H1 (cell line): ENCODE measurements around the gene TIAL1. TPM values are rescaled to one million over a fixed set of nuclear protein-coding genes. Genes with fewer than 3 reads are reported as not detected.
A peak's percentile ranks its signal among the peaks of the same experiment; 100 is the strongest.

Experiments
- CTCF ChIA-PET: fragments of 300-600 bp; sonication (Branson Sonifier 250); formaldehyde crosslinking; loops from one replicate; lab custom pipeline; 2021; ENCODE audit not compliant: partially characterized antibody; lab: Charles Lee
- POLR2A ChIA-PET: fragments of 300-600 bp; sonication (Branson Sonifier 250); formaldehyde crosslinking; loops from one replicate; lab custom pipeline; 2021; ENCODE audit warnings: inconsistent platforms; ENCODE audit not compliant: partially characterized antibody; lab: Charles Lee
- DNase-seq, 2 experiments: peaks; one replicate each; pipeline versions ENCODE4 v3.0.0 to v3.0.0-alpha.2; 2010 to 2022; ENCODE audit warnings: low spot score in 2 of 2, low read depth in 1 of 2, mixed read lengths in 1 of 2
- FAIRE-seq: peaks from 2 replicates; lab custom pipeline; 2011; peaks lifted over from hg19 to GRCh38; lab: Jason Lieb, UNC
- H2AFZ ChIP-seq: 2 replicates; pipeline ENCODE4 v1.8.1; 2012; ENCODE audit warnings: low read length, inconsistent platforms
- H2AK5ac ChIP-seq: 2 replicates; pipeline ENCODE4 v1.6.1; 2013; ENCODE audit warnings: low read depth, low read length
- H2BK120ac ChIP-seq: replicated peaks from 2 replicates; pipeline ENCODE3; 2013; ENCODE audit warnings: low read depth, low read length, inconsistent platforms
- H2BK12ac ChIP-seq: 2 replicates; pipeline ENCODE4 v1.6.1; 2013; ENCODE audit warnings: low read depth, low read length
- H2BK15ac ChIP-seq: 2 replicates; pipeline ENCODE4 v1.6.1; 2013; ENCODE audit warnings: low read length
- H2BK20ac ChIP-seq: 2 replicates; pipeline ENCODE4 v1.6.1; 2013; ENCODE audit warnings: low read length
- H2BK5ac ChIP-seq: 2 replicates; pipeline ENCODE4 v1.6.1; 2013; ENCODE audit warnings: low read depth, low read length
- H3K14ac ChIP-seq: 2 replicates; pipeline ENCODE4 v1.6.1; 2013; ENCODE audit warnings: inconsistent platforms; ENCODE audit not compliant: insufficient read length
- H3K18ac ChIP-seq: 2 replicates; pipeline ENCODE4 v1.6.1; 2013; ENCODE audit warnings: low read length; ENCODE audit errors: extremely low read depth
- H3K23ac ChIP-seq: 2 replicates; pipeline ENCODE4 v1.6.1; 2013; ENCODE audit warnings: inconsistent platforms; ENCODE audit not compliant: insufficient read length
- H3K23me2 ChIP-seq: 2 replicates; pipeline ENCODE4 v1.6.1; 2013; ENCODE audit warnings: low read depth, low read length
- H3K27ac ChIP-seq: 2 replicates; pipeline ENCODE4 v1.6.1; 2011; ENCODE audit warnings: low read depth, low read length, inconsistent platforms
- H3K27me3 ChIP-seq, 4 experiments: replicated peaks in 1 of 4; 1 replicate in 1 of 4; 2 replicates in 3 of 4; pipeline versions ENCODE4 v1.6.1 to v1.8.1; 2011 to 2013; ENCODE audit warnings: low read length in 3 of 4, mild to moderate bottlenecking in 3 of 4, inconsistent platforms in 2 of 4, mixed read lengths in 2 of 4, moderate library complexity in 1 of 4; ENCODE audit not compliant: control insufficient read depth in 3 of 4, insufficient read depth in 3 of 4; ENCODE audit errors: extremely low read depth in 1 of 4
- H3K36me3 ChIP-seq, 4 experiments: 2 replicates each; pipeline versions ENCODE4 v1.6.1 to v1.8.1; 2011 to 2013; ENCODE audit warnings: mild to moderate bottlenecking in 4 of 4, low read length in 3 of 4, moderate library complexity in 2 of 4, control low read depth in 1 of 4, inconsistent platforms in 1 of 4; ENCODE audit not compliant: insufficient read depth in 4 of 4, control insufficient read depth in 2 of 4
- H3K4ac ChIP-seq: replicated peaks from 2 replicates; pipeline ENCODE3; 2013; ENCODE audit warnings: low read length, low read depth, mixed read lengths, inconsistent platforms; ENCODE audit not compliant: insufficient read length
- H3K4me1 ChIP-seq, 4 experiments: replicated peaks in 1 of 4; 1 replicate in 1 of 4; 2 replicates in 3 of 4; pipeline versions ENCODE4 v1.6.1 to v1.8.1; 2011 to 2013; ENCODE audit warnings: low read length in 3 of 4, inconsistent platforms in 2 of 4, mixed read lengths in 1 of 4; ENCODE audit not compliant: insufficient read depth in 4 of 4, control insufficient read depth in 3 of 4
- H3K4me2 ChIP-seq, 2 experiments: 2 replicates each; pipeline versions ENCODE4 v1.6.1 to v1.8.1; 2011 to 2013; ENCODE audit warnings: low read depth in 2 of 2, low read length in 2 of 2, control low read depth in 1 of 2, inconsistent platforms in 1 of 2, mild to moderate bottlenecking in 1 of 2; ENCODE audit not compliant: insufficient read depth in 1 of 2
- H3K4me3 ChIP-seq, 4 experiments: fragments of 200-600, 300-600 bp in 1 of 4; sonication (generic), shearing (Covaris generic), sonication (Bioruptor Twin) in 1 of 4; 2 replicates each; pipeline versions ENCODE4 v1.5.1 to v1.8.1; 2011 to 2016; ENCODE audit warnings: low read length in 4 of 4, low read depth in 3 of 4, control low read depth in 2 of 4, inconsistent platforms in 2 of 4, mild to moderate bottlenecking in 2 of 4, mixed read lengths in 1 of 4, moderate library complexity in 1 of 4; ENCODE audit not compliant: insufficient read depth in 2 of 4; ENCODE audit errors: extremely low read depth in 1 of 4
- H3K56ac ChIP-seq: replicated peaks from 2 replicates; pipeline ENCODE3; 2013; ENCODE audit warnings: low read depth, mild to moderate bottlenecking, mixed read lengths, low read length, inconsistent platforms; ENCODE audit not compliant: insufficient read length
- H3K79me1 ChIP-seq: 2 replicates; pipeline ENCODE4 v1.6.1; 2013; ENCODE audit warnings: low read depth, low read length, control low read depth
- H3K79me2 ChIP-seq, 2 experiments: 2 replicates each; pipeline versions ENCODE4 v1.6.1 to v1.8.1; 2012 to 2013; ENCODE audit warnings: low read length in 2 of 2, mild to moderate bottlenecking in 2 of 2, inconsistent platforms in 1 of 2; ENCODE audit not compliant: insufficient read depth in 2 of 2, control insufficient read depth in 1 of 2
- H3K9ac ChIP-seq, 4 experiments: replicated peaks in 1 of 4; 1 replicate in 1 of 4; 2 replicates in 3 of 4; pipeline versions ENCODE4 v1.6.1 to v1.8.1; 2011 to 2013; ENCODE audit warnings: low read depth in 3 of 4, low read length in 3 of 4, control low read depth in 2 of 4, mild to moderate bottlenecking in 2 of 4, moderate library complexity in 2 of 4, inconsistent platforms in 1 of 4; ENCODE audit errors: extremely low read depth in 1 of 4
- H3K9me3 ChIP-seq, 2 experiments: 2 replicates each; pipeline versions ENCODE4 v1.6.1 to v1.8.1; 2012 to 2013; ENCODE audit warnings: mild to moderate bottlenecking in 2 of 2, moderate library complexity in 2 of 2, control low read depth in 1 of 2, inconsistent platforms in 1 of 2, low read depth in 1 of 2, low read length in 1 of 2, mixed read lengths in 1 of 2; ENCODE audit not compliant: insufficient read depth in 2 of 2
- H4K20me1 ChIP-seq, 2 experiments: replicated peaks in 1 of 2; 2 replicates each; pipeline versions ENCODE3 to v1.8.1; 2011 to 2013; ENCODE audit warnings: inconsistent platforms in 2 of 2, low read length in 2 of 2, mild to moderate bottlenecking in 1 of 2; ENCODE audit not compliant: insufficient read depth in 2 of 2, control insufficient read depth in 1 of 2
- H4K5ac ChIP-seq: 2 replicates; pipeline ENCODE4 v1.6.1; 2013; ENCODE audit warnings: low read length, low read depth, mixed read lengths, inconsistent platforms; ENCODE audit not compliant: insufficient read length
- H4K8ac ChIP-seq: 2 replicates; pipeline ENCODE4 v1.8.0; 2013; ENCODE audit warnings: mild to moderate bottlenecking, moderate library complexity, low read length, inconsistent platforms; ENCODE audit not compliant: insufficient read depth; ENCODE audit errors: extremely low read depth
- H4K91ac ChIP-seq: replicated peaks from 2 replicates; pipeline ENCODE3; 2013; ENCODE audit warnings: low read length, mixed read lengths, inconsistent platforms; ENCODE audit not compliant: insufficient read length
- FOSL1 ChIP-seq: IDR thresholded peaks from 2 replicates; pipeline ENCODE4 v1.6.1; 2011; ENCODE audit warnings: mild to moderate bottlenecking, low read depth, low read length, moderate library complexity; ENCODE audit not compliant: insufficient read depth
- RAD21 ChIP-seq, 2 experiments: IDR thresholded peaks in 1 of 2; conservative IDR thresholded peaks in 1 of 2; 2 replicates each; pipeline ENCODE4 v1.6.1; 2011; ENCODE audit warnings: low read depth in 2 of 2, low read length in 2 of 2, improper control_type of control experiment in 1 of 2, inconsistent platforms in 1 of 2, mild to moderate bottlenecking in 1 of 2, moderate library complexity in 1 of 2
- RXRA ChIP-seq: IDR thresholded peaks from 2 replicates; pipeline ENCODE4 v1.6.1; 2011; ENCODE audit warnings: low read depth, mild to moderate bottlenecking, low read length, moderate library complexity; ENCODE audit not compliant: insufficient read depth
- SUZ12 ChIP-seq: fragments of 200-600 bp; sonication (generic); IDR thresholded peaks from 2 replicates; pipeline ENCODE4 v1.6.1; 2012; ENCODE audit warnings: mild to moderate bottlenecking, inconsistent platforms, low read length, moderate library complexity, mixed read lengths
- TBP ChIP-seq: IDR thresholded peaks from 2 replicates; pipeline ENCODE4 v1.6.1; 2011; ENCODE audit warnings: low read depth, low read length, improper control_type of control experiment
- YY1 ChIP-seq: IDR thresholded peaks from 2 replicates; pipeline ENCODE4 v1.6.1; 2011; ENCODE audit warnings: low read depth, mild to moderate bottlenecking, low read length
- WGBS, 2 experiments: shearing (Covaris generic) in 1 of 2; methylation state at CpG; one replicate each; pipeline versions ENCODE4 v1.1.6 to v1.1.7; 2013 to 2015; ENCODE audit warnings: low lambda C conversion rate in 2 of 2, mixed read lengths in 2 of 2, inconsistent platforms in 1 of 2, low coverage in 1 of 2, missing lambda C conversion rate in 1 of 2; ENCODE audit not compliant: insufficient replicate concordance in 2 of 2, insufficient coverage in 1 of 2, insufficient read length in 1 of 2; ENCODE audit errors: extremely low coverage in 1 of 2, missing lambda C conversion rate in 1 of 2; 5-methylcytosine and 5-hydroxymethylcytosine counted together
- polyA plus RNA-seq, 7 experiments: library from polyadenylated mRNA; depleted of rRNA in 3 of 7; stranded (reverse) in 5 of 7; unstranded in 2 of 7; fragments of >200 nt in 5 of 7; fragments of 200-250 nt in 2 of 7; gene quantifications; 1 replicate in 5 of 7; 2 replicates in 1 of 7; 4 replicates in 1 of 7; pipeline versions ENCODE4 v1.2.1 to v1.2.3, GENCODE V29; 2011 to 2013; ENCODE audit warnings: missing spikeins in 2 of 7, mixed read lengths in 2 of 7
- total RNA-seq: library from RNA; stranded (reverse); fragmentation: NEBNext Ultra II Directional; extraction: Animal tissue kit (Norgen Biotek cat#: 25700); gene quantifications from 2 replicates; pipeline ENCODE4 v1.2.1, GENCODE V29; 2021
- TF ChIP-seq, protein P1 (sequence below): IDR thresholded peaks from 2 replicates; pipeline ENCODE4 v1.6.1; 2011; ENCODE audit warnings: low read length, improper control_type of control experiment
- TF ChIP-seq, protein P2 (sequence below): IDR thresholded peaks from 2 replicates; pipeline ENCODE4 v1.6.1; 2012; ENCODE audit warnings: low read length, inconsistent platforms

The TIAL1 gene
- total and polyA plus RNA-seq, 2 of the 8 experiments (the other 6 are each of a cell fraction or from before 2014, with no cell fraction given) = 50.4 to 166 TPM

DNA sequence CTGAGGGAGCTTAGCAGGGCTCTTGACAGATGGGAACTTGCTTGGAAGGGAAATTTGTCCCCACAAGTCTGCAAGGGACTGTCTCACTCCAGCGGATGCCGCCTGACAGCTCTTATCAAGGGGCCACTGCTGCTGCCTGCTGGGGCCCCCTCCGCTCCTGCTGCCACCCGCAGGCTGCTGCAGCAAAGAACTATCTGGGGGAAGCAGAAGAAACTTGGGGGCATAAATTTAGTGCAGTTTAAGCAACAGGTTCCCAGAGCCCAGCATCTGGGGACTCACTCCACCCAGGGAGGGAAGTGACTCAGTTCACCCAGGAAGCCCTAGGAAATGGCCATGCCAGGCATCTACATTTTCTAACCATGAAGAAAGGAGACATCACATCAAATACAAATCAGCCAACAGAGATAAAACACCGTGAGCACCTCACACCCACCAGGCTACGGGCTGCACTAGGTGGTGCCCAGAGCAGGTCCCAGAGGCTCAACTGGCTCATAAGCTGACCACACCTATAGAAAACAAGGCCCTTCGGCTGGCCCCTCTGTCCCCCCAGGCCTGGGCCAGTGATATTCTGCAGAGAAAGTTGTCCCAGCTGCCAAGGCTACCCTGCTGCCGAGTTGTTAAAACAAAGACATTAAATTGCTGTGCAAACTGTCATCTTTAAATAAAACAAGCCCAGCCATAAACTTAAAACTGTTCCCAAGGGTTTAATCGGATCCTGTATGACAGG lies 58.0 kb downstream of the TIAL1 start:
- Histone ChIP-seq H3K23ac (no peak overlapping the region), H4K91ac (no peak overlapping the region), H2AK5ac (no peak overlapping the region), H2BK15ac (no peak overlapping the region), H3K4me1 (peaks cover 2 to 10% (median 8%) of the 10 kb centered on the region in 4 experiments; a peak in 6 of 7 replicates), H2AFZ (no peak overlapping the region), H4K20me1 (peaks cover 0 to 7% of the 10 kb centered on the region in 2 experiments), H3K79me2 (no peaks in the 10 kb centered on the region), H3K9ac (no peak overlapping the region), H2BK12ac (no peak overlapping the region), H2BK20ac (no peak overlapping the region), H3K79me1 (no peaks in the 10 kb centered on the region), H3K23me2 (peaks cover 16% of the 10 kb centered on the region), H2BK120ac (no peak overlapping the region), H3K14ac (no peak overlapping the region), H4K5ac (no peak overlapping the region), H3K27me3 (peaks cover 17 to 37% (median 26%) of the 10 kb centered on the region in 4 experiments), H3K9me3 (no peaks in the 10 kb centered on the region), H3K18ac (no peak overlapping the region; the same call in 1 of the 2 replicates), H3K4ac (no peak overlapping the region), H3K4me3 (no peak overlapping the region), H2BK5ac (no peak overlapping the region), H4K8ac (no peak overlapping the region), H3K27ac (no peak overlapping the region), H3K56ac (no peak overlapping the region), H3K36me3 (no peaks in the 10 kb centered on the region; a peak in 1 of 8 replicates), H3K4me2 (no peak overlapping the region)
- ChIA-PET POLR2A (no interaction called here), CTCF (interaction anchor here (0.9 to 1.4 kb wide), 3 partner anchors 11 to 90 kb away, joined by 3 to 4 read pairs (median 3); no protein-coding TSS in a partner anchor)
- DNase-seq (no peak), FAIRE-seq (no peak)
- TF ChIP-seq, protein P1, sequence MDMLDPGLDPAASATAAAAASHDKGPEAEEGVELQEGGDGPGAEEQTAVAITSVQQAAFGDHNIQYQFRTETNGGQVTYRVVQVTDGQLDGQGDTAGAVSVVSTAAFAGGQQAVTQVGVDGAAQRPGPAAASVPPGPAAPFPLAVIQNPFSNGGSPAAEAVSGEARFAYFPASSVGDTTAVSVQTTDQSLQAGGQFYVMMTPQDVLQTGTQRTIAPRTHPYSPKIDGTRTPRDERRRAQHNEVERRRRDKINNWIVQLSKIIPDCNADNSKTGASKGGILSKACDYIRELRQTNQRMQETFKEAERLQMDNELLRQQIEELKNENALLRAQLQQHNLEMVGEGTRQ = no peak
- TF ChIP-seq RAD21 (IDR thresholded peaks at IDR 0.05 in 1 of 2, conservative IDR thresholded peaks at IDR 0.05 in 1 of 2; ENCODE audit: low read depth in 2 of 2, low read length in 2 of 2) = peak in 1 of 2 experiments; percentile 13; a peak in 1 of 4 replicates
- TF ChIP-seq YY1 = no peak
- no peak for TF ChIP-seq FOSL1
- no peak for TF ChIP-seq TBP
- no peak for TF ChIP-seq SUZ12
- TF ChIP-seq RXRA = no peak
- TF ChIP-seq, protein P2, sequence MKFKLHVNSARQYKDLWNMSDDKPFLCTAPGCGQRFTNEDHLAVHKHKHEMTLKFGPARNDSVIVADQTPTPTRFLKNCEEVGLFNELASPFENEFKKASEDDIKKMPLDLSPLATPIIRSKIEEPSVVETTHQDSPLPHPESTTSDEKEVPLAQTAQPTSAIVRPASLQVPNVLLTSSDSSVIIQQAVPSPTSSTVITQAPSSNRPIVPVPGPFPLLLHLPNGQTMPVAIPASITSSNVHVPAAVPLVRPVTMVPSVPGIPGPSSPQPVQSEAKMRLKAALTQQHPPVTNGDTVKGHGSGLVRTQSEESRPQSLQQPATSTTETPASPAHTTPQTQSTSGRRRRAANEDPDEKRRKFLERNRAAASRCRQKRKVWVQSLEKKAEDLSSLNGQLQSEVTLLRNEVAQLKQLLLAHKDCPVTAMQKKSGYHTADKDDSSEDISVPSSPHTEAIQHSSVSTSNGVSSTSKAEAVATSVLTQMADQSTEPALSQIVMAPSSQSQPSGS = no peak
- 79% methylated on average over 9 of the region's 9 CpGs; no CpG with 5 or more reads in 1 of the 2 experiments for WGBS, 2 experiments
